ENCODE measurements around the gene SQSTM1. TPM values are rescaled to one million over a fixed set of nuclear protein-coding genes. Genes with fewer than 3 reads are reported as not detected.

SQSTM1 gene
- polyA plus RNA-seq, 1 of the 3 experiments (the other 2 are of a cell fraction): 181 TPM

DNA sequence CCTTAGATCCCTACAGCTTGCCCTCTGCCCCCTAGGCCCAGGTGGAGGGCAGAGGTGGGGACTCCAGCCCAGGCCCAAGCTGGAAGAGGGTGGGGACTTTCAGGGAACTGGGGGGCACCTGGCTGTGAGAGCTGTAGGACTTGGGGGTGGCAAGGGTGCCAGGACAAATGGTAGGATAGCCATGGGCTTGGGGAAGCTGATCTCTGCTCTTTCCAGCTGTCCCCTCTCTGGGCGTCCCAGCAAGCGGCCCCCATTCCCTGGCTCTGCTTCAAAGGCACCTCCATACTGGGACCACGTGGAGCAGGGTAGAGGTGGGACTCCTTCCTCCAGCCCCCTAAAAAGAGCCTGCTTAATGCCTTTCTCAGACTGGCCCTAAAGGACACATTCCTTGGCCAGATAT, 26.5 kb upstream of the SQSTM1 start (continued):
- TF ChIP-seq ZBTB33 (IDR thresholded peaks at IDR 0.05; ENCODE audit: borderline replicate concordance, low read depth): no peak
- no peak for TF ChIP-seq RAD21 (IDR thresholded peaks at IDR 0.05; ENCODE audit: low read length)

GRCh38 chr5:179794575-179794974, 26.1 kb upstream of the SQSTM1 start:
- Histone ChIP-seq H3K4me1 (ENCODE audit: control insufficient read depth in 1 of 2, insufficient read depth in 2 of 2, low read depth in 1 of 2, low read length in 1 of 2) (peaks cover 0 to 14% of the 10 kb centered on the region in 2 experiments; a peak in 1 of 4 replicates), H3K27ac (ENCODE audit: low read depth in 2 of 2, low read length in 1 of 2) (no peak overlapping the region), H3K79me2 (ENCODE audit: insufficient read depth) (no peaks in the 10 kb centered on the region), H3K27me3 (ENCODE audit: insufficient read depth) (no peaks in the 10 kb centered on the region), H3K9me2 (no peaks in the 10 kb centered on the region), H3F3A (replicated peaks; ENCODE audit: insufficient read depth) (peaks cover 4% of the 10 kb centered on the region), H3K9me3 (no peaks in the 10 kb centered on the region), H2AFZ (ENCODE audit: low read depth) (no peak overlapping the region), H3K9ac (no peak overlapping the region), H3K36me3 (replicated peaks in 1 of 2; ENCODE audit: control insufficient read depth in 1 of 2, insufficient read depth in 2 of 2, low read length in 1 of 2) (peaks cover 0 to 22% of the 10 kb centered on the region in 2 experiments), H3K4me3 (ENCODE audit: low read depth in 2 of 2, low read length in 1 of 2) (no peak overlapping the region), H3K4me2 (no peak overlapping the region), H4K20me1 (ENCODE audit: insufficient read depth) (no peaks in the 10 kb centered on the region)
- ChIA-PET POLR2A (interaction anchor here (0.9 kb wide), 1 partner anchor 32 kb away, joined by 3 read pairs; no protein-coding TSS in a partner anchor), CTCF (interaction anchor here (1.1 to 8.3 kb wide), 4 partner anchors 11 to 31 kb away, joined by 3 to 67 read pairs (median 14); partner anchors contain the start of gene MGAT4B)
- TF ChIP-seq, protein P1, sequence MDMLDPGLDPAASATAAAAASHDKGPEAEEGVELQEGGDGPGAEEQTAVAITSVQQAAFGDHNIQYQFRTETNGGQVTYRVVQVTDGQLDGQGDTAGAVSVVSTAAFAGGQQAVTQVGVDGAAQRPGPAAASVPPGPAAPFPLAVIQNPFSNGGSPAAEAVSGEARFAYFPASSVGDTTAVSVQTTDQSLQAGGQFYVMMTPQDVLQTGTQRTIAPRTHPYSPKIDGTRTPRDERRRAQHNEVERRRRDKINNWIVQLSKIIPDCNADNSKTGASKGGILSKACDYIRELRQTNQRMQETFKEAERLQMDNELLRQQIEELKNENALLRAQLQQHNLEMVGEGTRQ (IDR thresholded peaks at IDR 0.05; ENCODE audit: borderline replicate concordance, low read depth, low read length): no peak
- TF ChIP-seq TEAD4 (IDR thresholded peaks at IDR 0.05; ENCODE audit: borderline replicate concordance, insufficient read depth) (no peak), GABPA (IDR thresholded peaks at IDR 0.05; ENCODE audit: low read depth) (no peak), FOXM1 (IDR thresholded peaks at IDR 0.05; ENCODE audit: low read depth) (no peak), GATA2 (CRISPR knock-in tag; IDR thresholded peaks at IDR 0.05) (no peak), POLR2AphosphoS5 (IDR thresholded peaks at IDR 0.05; ENCODE audit: low read depth, low read length) (no peak), RFX5 (IDR thresholded peaks at IDR 0.05; ENCODE audit: low read length) (no peak), TCF12 (IDR thresholded peaks at IDR 0.05) (no peak), RAD21 (IDR thresholded peaks at IDR 0.05; ENCODE audit: low read length) (no peak), EZH2phosphoT487 (IDR thresholded peaks at IDR 0.05; ENCODE audit: borderline replicate concordance, low read depth) (no peak), JUND (IDR thresholded peaks at IDR 0.05) (no peak)
- DNase-seq: no peak
- no CpG with 5 or more reads among the region's 3 CpGs for WGBS (ENCODE audit: low lambda C conversion rate)

All from SK-N-SH (cell line).